HG03064 (cell line): ENCODE results near the gene RSPH1.

Source experiments
- ATAC-seq: cut with Tn5 transposase; IDR thresholded peaks from one replicate; pipeline ENCODE4 v1.9.1; 2021; ENCODE audit warnings: low read depth; ENCODE audit not compliant: unreplicated experiment

Gene RSPH1

GRCh38 chr21:42433946-42434551 lies 62.0 kb downstream of the RSPH1 start:
- no peak for ATAC-seq

- no peak for ATAC-seq
Measured at GRCh38 chr21:42432695-42433094, 63.3 kb downstream of the RSPH1 start.

GRCh38 chr21:42431196-42431595 lies 64.8 kb downstream of the RSPH1 start:
- ATAC-seq, result no peak

GRCh38 chr21:42430521-42430920 lies 65.5 kb downstream of the RSPH1 start:
- no peak for ATAC-seq

GRCh38 chr21:42429856-42430255 lies 66.2 kb downstream of the RSPH1 start:
- no peak for ATAC-seq

- ATAC-seq, result no peak
Measured at GRCh38 chr21:42429021-42429420, 67.0 kb downstream of the RSPH1 start.

- no peak for ATAC-seq
Measured at GRCh38 chr21:42427809-42428419, 68.1 kb downstream of the RSPH1 start.

- ATAC-seq, result no peak
Measured at GRCh38 chr21:42426876-42427480, 69.0 kb downstream of the RSPH1 start.

GRCh38 chr21:42426424-42426823 lies 69.6 kb downstream of the RSPH1 start:
- ATAC-seq, result no peak

- peak; percentile 20 for ATAC-seq
Measured at GRCh38 chr21:42425591-42425990, 70.4 kb downstream of the RSPH1 start.

GRCh38 chr21:42424914-42425541 lies 71.0 kb downstream of the RSPH1 start:
- ATAC-seq, result peak; percentile 51

GRCh38 chr21:42423685-42424084 lies 72.3 kb downstream of the RSPH1 start:
- no peak for ATAC-seq

- ATAC-seq, result peak; percentile 50
Measured at GRCh38 chr21:42423197-42423675, 72.8 kb downstream of the RSPH1 start.
